WI38 (cell line): ENCODE measurements around the gene LHPP.

Experiments used
- H3K4me3 ChIP-seq: 2 replicates; pipeline ENCODE4 v1.5.1; 2011; ENCODE audit warnings: low read depth, mild to moderate bottlenecking, control low read depth, low read length
- TF ChIP-seq, protein P1 (sequence below): IDR thresholded peaks from 2 replicates; pipeline ENCODE4 v1.5.1; 2012; ENCODE audit warnings: low read depth, mild to moderate bottlenecking, control low read depth, low read length

Gene LHPP

DNA sequence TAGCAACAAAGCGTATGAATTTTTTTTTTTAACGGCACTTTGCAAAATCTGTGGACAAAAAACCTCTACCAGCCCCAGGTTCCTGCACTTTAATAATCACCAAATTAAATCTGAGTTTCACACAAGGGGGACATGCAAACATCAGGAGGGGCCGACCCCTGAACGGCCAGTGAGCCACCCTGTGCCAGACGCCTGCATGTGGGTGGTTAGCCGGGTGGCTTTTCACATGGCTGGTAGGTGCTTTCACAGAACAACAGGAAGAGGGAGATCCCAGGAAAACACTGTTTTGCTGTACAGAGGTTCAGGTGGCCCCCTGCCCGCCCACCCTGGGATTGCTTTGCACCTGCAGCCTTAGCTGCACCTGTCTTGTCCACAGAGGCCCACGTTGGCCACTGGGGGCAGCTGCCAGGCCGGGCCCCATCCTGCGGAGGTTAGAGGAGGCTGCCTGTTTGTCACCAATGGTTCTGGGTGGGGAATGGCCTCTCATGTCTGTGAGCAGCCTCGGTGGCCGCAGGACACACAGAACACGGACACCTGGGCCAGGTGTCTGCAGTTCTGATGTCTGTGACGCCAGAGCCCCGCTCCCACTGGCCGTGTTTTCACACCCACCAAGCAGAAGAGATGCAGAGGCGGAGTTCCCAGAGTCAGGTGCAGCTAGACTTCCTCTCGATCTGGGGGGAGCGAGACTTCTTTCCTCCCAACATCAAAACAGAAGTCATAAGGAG, 174.8 kb downstream of the LHPP start:
- TF ChIP-seq, protein P1, sequence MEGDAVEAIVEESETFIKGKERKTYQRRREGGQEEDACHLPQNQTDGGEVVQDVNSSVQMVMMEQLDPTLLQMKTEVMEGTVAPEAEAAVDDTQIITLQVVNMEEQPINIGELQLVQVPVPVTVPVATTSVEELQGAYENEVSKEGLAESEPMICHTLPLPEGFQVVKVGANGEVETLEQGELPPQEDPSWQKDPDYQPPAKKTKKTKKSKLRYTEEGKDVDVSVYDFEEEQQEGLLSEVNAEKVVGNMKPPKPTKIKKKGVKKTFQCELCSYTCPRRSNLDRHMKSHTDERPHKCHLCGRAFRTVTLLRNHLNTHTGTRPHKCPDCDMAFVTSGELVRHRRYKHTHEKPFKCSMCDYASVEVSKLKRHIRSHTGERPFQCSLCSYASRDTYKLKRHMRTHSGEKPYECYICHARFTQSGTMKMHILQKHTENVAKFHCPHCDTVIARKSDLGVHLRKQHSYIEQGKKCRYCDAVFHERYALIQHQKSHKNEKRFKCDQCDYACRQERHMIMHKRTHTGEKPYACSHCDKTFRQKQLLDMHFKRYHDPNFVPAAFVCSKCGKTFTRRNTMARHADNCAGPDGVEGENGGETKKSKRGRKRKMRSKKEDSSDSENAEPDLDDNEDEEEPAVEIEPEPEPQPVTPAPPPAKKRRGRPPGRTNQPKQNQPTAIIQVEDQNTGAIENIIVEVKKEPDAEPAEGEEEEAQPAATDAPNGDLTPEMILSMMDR, result no peak
- H3K4me3 ChIP-seq, result no peak overlapping the region

DNA sequence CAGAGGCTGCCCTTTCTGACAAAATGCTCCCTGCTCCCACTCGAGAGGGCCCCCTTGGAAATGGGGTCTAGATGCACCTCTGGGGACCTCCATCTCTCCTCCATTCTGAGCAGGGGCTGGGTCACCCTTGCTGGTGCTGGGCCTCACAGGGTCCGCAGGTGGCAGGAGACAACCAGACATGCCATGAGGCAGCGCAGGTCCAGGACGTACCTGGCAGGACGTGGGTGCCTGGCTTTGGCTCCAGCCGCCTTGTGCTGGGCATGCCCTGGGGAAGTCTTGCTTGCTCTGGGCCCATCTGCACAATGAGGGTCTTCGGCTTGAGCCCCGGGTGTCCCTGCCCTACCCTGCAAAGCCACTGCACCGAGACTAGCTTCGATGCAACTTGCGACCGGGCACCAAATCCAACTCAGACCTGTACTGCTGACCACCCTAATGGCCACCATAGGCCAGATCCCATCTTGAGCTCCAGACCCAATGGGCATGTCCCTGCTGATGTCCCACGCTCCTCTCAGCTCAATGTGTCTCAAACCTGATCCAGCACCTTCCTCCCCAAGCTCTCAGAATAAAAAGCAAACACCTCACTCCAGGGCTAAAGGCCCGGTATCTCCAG, 175.6 kb downstream of the LHPP start:
- TF ChIP-seq, protein P1, result no peak

DNA sequence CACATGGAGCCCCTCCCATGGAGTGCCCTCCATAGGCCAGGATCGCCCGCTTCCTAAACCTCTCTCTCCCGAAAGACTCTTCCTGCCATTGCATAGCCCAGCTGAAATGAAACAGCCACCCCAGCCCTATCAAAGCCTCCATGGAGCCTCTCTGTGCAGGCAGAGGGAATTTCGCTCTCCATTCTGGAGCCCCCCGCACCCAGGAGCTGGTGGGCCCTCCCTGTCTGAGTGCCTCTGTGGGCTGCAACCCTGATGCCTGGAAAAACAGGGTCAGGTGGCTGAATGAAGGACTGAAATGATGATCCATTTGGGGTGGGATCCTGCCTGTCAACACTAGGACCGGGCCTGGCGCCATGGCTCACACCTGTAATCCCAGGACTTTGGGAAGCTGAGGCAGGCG, 176.1 kb downstream of the LHPP start:
- TF ChIP-seq, protein P1, result no peak
- no peak overlapping the region for H3K4me3 ChIP-seq

More for the DNA sequence above, 175.6 kb downstream of the LHPP start:
- H3K4me3 ChIP-seq, result no peak overlapping the region

DNA sequence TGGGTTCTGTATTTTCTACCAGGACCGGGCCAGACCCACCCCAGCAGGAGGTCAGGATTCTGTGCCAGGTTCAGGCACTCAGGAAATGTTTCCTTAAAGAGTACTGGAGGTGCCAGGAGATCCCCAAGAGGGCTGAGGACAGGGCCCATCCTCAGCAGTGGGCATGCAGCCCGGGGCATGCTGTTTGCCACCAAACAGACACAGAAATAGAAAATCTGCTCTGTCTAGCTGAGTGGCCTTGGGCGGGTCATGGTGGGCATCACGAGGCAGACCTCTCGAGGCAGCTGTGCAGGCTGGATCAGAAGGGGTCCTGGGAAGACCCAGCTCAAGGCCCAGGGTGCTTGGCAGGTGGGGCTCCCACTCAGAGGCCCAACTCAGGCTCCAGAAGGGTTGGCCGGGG, 177.6 kb downstream of the LHPP start:
- no peak overlapping the region for H3K4me3 ChIP-seq
- TF ChIP-seq, protein P1, result no peak

DNA sequence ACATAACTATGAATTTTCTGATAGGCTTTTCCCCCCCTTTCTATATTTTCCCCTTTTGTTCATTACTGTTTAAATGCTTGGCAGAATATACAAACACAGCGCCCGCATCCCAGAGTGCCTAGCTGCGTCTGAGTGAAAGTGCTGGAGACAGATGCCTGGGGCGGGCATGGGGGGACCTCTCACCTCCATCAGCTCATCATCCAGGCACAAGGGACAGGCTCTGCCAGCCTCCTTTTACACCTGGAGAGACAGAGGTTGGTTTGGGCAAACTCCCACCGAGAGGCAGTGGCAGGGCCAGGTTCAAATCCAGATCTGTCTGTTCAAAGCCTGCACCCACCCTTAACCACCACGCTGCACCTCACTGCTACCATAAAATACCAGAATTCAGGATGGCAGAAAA, 178.0 kb downstream of the LHPP start:
- TF ChIP-seq, protein P1, result no peak
- H3K4me3 ChIP-seq, result no peak overlapping the region

DNA sequence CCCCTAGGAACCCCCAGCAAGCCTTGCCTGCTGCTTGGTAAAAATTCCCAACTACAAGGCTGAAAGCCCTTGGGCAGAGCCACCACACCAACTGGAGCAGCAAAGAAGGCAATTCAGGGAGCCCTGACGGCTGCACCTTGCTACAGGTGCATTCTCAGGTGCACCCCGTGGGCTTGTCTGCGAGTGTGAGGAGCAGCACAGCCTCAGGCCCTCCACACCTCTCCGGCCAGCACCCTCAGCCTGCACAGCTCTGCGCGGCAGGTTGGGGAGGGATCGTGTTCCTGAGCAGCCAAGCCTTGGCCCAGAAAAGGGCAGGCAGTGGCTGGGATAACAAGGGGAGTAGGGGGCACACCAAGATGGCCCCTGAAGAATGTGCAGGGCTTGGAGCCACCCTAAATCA, 178.4 kb downstream of the LHPP start:
- TF ChIP-seq, protein P1, result no peak
- H3K4me3 ChIP-seq, result no peak overlapping the region

DNA sequence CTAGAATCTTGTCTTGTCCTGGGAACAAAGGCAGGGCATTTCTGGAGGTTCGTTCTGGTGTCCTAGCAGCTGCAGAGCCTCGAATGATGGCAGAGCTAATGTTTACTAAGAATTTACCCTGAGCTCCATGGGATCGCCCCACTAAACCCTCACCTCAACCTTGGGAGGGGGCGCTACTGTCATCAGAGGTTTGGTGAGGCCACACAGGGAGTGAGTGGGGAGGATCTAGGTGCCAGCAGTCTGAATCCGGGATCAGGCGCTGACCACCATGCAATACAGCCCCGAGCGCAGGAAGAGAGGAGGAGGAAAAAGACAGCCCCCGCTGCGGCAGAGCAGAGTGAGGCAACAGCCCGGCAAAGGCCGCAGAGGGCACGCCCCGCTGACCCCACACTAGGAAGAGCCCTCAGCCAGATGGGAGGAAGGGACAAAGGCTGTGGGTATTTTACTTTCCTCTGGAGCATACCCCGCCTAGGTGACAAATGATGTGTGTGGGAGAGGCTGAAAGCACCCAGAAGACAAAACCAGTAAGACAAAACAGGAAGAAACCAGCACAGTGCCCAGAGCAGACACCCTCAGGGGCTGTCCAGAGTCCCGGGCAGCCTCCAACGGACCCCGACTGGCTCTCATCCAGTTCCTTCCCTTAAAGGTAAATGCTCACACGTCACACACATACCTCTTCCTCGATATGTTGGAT, 179.1 kb downstream of the LHPP start:
- no peak overlapping the region for H3K4me3 ChIP-seq
- TF ChIP-seq, protein P1, result no peak
